ENCODE data around the gene FLYWCH1. TPM values are rescaled to one million over a fixed set of nuclear protein-coding genes. Genes with fewer than 3 reads are reported as not detected.

Gene FLYWCH1
- total and polyA plus RNA-seq, 9 of the 15 experiments (the other 6 are each of a cell fraction or from before 2014, with no cell fraction given): 0.18 to 33.6 (median 11.3) TPM

- TF ChIP-seq DACH1 (IDR thresholded peaks at IDR 0.05; ENCODE audit: partially characterized antibody): no peak
- no peak for TF ChIP-seq MXI1 (IDR thresholded peaks at IDR 0.05; ENCODE audit: low read depth, low read length)
- peak; percentile 35 to 60 for TF ChIP-seq RAD21 (CRISPR knock-in tag; conservative IDR thresholded peaks at IDR 0.05 in 1 of 2, IDR thresholded peaks at IDR 0.05 in 1 of 2)
- TF ChIP-seq ZNF24 (IDR thresholded peaks at IDR 0.05): no peak
- no peak for TF ChIP-seq ZNF311 (CRISPR knock-in tag; IDR thresholded peaks at IDR 0.05)
- TF ChIP-seq THAP7 (CRISPR knock-in tag; IDR thresholded peaks at IDR 0.05): no peak
- TF ChIP-seq, protein P1, sequence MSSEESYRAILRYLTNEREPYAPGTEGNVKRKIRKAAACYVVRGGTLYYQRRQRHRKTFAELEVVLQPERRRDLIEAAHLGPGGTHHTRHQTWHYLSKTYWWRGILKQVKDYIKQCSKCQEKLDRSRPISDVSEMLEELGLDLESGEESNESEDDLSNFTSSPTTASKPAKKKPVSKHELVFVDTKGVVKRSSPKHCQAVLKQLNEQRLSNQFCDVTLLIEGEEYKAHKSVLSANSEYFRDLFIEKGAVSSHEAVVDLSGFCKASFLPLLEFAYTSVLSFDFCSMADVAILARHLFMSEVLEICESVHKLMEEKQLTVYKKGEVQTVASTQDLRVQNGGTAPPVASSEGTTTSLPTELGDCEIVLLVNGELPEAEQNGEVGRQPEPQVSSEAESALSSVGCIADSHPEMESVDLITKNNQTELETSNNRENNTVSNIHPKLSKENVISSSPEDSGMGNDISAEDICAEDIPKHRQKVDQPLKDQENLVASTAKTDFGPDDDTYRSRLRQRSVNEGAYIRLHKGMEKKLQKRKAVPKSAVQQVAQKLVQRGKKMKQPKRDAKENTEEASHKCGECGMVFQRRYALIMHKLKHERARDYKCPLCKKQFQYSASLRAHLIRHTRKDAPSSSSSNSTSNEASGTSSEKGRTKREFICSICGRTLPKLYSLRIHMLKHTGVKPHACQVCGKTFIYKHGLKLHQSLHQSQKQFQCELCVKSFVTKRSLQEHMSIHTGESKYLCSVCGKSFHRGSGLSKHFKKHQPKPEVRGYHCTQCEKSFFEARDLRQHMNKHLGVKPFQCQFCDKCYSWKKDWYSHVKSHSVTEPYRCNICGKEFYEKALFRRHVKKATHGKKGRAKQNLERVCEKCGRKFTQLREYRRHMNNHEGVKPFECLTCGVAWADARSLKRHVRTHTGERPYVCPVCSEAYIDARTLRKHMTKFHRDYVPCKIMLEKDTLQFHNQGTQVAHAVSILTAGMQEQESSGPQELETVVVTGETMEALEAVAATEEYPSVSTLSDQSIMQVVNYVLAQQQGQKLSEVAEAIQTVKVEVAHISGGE (CRISPR knock-in tag; IDR thresholded peaks at IDR 0.05): peak in 1 of 3 experiments; percentile 63; a peak in 2 of 6 replicates
- no peak for TF ChIP-seq SIX5 (IDR thresholded peaks at IDR 0.05; ENCODE audit: borderline replicate concordance in 1 of 2, insufficient read depth in 1 of 2, low read depth in 1 of 2, low read length in 2 of 2)
- TF ChIP-seq RBM22 (IDR thresholded peaks at IDR 0.05; ENCODE audit: low read depth, low read length, poor library complexity, severe bottlenecking): no peak
- peak; percentile 87; the same call in 1 of the 2 replicates for TF ChIP-seq POLR2AphosphoS2 (IDR thresholded peaks at IDR 0.05; ENCODE audit: low read length)
- no peak for TF ChIP-seq STAT6 (CRISPR knock-in tag; IDR thresholded peaks at IDR 0.05)
- TF ChIP-seq BRF1 (IDR thresholded peaks at IDR 0.05; ENCODE audit: borderline replicate concordance, extremely low read depth, insufficient read length): no peak
- TF ChIP-seq ZNF3 (CRISPR knock-in tag; IDR thresholded peaks at IDR 0.05): no peak
- no peak for TF ChIP-seq NFIX (CRISPR knock-in tag; IDR thresholded peaks at IDR 0.05; ENCODE audit: low read depth)
- no peak for TF ChIP-seq ZBTB49 (CRISPR knock-in tag; IDR thresholded peaks at IDR 0.05; ENCODE audit: borderline replicate concordance)
- no peak for TF ChIP-seq ZNF507 (tag; conservative IDR thresholded peaks at IDR 0.05)
- TF ChIP-seq KAT7 (CRISPR knock-in tag; IDR thresholded peaks at IDR 0.05; ENCODE audit: borderline replicate concordance): peak; percentile 30; the same call in 1 of the 2 replicates
Measured at GRCh38 chr16:2904100-2904921, 7.4 kb upstream of the FLYWCH1 start (continued).

All from K562 (cell line).